ENCODE data around the gene OR2L2. TPM values are rescaled to one million over a fixed set of nuclear protein-coding genes. Genes with fewer than 3 reads are reported as not detected.

The OR2L2 gene, protein sequence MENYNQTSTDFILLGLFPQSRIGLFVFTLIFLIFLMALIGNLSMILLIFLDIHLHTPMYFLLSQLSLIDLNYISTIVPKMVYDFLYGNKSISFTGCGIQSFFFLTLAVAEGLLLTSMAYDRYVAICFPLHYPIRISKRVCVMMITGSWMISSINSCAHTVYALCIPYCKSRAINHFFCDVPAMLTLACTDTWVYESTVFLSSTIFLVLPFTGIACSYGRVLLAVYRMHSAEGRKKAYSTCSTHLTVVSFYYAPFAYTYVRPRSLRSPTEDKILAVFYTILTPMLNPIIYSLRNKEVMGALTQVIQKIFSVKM
- under 1 TPM in 1 of 4 donors, not detected in 3; 0.19 TPM for total RNA-seq

DNA sequence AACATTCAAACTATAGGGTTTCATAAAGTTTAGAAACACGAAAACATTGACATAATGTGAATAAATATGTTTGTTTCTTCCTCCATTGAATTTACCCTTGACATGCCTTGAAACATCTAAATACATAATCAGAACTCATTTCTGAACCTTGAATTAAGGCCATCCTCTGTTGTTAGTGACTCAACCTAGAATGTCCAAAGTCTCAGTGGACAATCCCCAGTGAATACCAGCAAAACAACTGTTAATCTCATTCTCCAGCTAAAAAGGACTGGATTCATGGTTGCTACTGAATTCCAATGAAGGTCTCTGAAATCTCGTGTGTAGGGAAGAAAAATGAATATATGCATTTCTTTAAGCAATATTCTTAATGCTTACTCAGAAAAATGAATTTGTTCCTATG, at the start of gene OR2L2:
OR2L2 (plus strand) TSS at position 301 of the 400 bp plus-strand sequence. CDS start 8,198 bp downstream, outside the sequence.
- TF ChIP-seq, protein P1, sequence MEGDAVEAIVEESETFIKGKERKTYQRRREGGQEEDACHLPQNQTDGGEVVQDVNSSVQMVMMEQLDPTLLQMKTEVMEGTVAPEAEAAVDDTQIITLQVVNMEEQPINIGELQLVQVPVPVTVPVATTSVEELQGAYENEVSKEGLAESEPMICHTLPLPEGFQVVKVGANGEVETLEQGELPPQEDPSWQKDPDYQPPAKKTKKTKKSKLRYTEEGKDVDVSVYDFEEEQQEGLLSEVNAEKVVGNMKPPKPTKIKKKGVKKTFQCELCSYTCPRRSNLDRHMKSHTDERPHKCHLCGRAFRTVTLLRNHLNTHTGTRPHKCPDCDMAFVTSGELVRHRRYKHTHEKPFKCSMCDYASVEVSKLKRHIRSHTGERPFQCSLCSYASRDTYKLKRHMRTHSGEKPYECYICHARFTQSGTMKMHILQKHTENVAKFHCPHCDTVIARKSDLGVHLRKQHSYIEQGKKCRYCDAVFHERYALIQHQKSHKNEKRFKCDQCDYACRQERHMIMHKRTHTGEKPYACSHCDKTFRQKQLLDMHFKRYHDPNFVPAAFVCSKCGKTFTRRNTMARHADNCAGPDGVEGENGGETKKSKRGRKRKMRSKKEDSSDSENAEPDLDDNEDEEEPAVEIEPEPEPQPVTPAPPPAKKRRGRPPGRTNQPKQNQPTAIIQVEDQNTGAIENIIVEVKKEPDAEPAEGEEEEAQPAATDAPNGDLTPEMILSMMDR (IDR thresholded peaks at IDR 0.05; ENCODE audit: low read depth): no peak

DNA sequence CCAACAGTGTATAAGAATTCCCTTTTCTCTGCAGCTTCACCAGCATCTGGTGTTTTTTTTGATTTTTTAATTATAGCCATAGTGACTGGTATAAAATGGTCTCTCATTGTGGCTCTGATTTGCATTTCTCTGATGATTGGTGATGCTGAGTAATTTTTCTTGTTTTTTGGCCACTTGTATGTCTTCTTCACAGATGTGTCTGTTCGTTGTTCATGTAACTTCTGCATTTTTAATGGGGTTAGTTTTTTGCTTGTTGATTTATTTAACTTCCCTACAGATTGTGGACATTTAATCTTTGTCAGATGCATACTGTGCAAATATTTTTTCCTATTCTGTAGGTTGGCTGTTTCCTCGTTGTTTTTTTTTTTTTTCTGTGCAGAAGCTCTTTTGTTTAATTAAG, 36.9 kb upstream of the OR2L2 start:
- TF ChIP-seq, protein P1 (IDR thresholded peaks at IDR 0.05; ENCODE audit: low read depth): no peak

DNA sequence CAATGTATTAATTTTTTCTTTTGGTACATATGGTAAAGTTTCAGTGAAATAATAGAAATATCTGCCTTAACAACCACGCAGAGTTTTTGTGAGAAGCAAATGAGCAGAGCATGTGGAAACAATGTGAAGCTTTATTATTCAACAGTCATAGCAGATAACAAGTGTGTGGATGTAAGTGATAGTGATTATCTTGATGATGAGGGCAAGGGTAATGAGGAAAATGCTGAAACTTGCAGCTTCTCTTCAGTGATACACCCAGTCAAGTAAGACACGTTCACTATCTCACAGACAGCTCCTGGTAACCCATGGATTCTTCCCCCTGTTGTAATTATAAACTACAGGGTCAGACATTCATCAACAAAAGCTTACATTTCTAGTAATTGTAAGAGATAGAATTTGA, 31.1 kb upstream of the OR2L2 start:
- TF ChIP-seq, protein P1 (IDR thresholded peaks at IDR 0.05; ENCODE audit: low read depth): no peak

DNA sequence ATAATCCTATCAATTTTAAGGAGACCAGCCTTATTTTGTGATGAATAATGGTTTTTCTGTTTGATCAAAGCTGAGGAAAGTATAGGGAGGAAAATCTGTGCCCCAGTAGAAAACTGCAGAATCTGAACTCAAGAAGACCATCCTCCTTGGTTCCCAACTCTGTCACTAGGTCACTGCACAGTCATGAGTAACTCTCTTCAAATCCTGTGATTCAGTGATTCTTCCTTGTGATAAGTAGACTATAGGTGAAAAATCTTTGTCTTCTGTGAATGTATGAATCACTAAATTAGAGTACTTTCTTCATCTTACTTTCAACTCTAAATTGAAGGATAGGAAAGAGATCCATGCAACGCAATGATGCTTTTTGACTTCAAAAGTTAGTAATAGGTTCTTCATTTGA, 29.7 kb upstream of the OR2L2 start:
- TF ChIP-seq, protein P1 (IDR thresholded peaks at IDR 0.05; ENCODE audit: low read depth): no peak

DNA sequence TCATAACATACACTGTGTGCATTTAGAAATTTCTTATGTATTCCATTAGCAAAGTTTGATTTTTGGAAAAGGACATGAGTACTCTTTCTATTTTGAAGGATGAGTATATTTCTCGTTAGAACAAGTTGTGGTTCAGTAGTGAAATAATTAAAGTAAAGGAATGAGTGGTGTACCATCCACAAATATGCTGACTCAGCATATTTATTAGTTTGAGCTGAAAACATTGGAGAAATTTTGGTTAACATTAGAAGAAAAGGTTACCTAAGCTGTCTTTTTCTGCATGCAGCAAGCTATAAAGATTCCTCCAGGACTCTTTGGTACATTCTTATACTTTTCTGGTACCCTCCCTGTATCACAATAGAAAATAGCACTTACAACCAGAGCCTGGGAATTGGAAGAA, 22.1 kb upstream of the OR2L2 start:
- TF ChIP-seq, protein P1 (IDR thresholded peaks at IDR 0.05; ENCODE audit: low read depth): no peak

DNA sequence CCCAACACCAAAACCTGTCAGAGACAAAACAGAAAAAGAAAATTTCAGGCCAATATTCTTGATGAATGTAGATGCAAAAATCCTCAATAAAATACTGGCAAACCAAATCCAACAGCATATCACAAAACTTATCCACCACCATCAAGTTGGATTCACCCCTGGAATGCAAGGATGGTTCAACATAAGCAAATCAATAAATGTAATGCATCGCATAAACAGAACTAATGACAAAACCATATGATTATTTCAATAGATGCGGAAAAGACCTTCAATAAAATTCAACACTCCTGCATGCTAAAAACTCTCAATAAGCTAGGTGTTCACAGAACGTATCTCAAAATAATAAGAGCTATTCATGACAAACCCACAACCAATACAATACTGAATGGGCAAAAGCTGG, 20.2 kb upstream of the OR2L2 start:
- TF ChIP-seq, protein P1 (IDR thresholded peaks at IDR 0.05; ENCODE audit: low read depth): no peak

DNA sequence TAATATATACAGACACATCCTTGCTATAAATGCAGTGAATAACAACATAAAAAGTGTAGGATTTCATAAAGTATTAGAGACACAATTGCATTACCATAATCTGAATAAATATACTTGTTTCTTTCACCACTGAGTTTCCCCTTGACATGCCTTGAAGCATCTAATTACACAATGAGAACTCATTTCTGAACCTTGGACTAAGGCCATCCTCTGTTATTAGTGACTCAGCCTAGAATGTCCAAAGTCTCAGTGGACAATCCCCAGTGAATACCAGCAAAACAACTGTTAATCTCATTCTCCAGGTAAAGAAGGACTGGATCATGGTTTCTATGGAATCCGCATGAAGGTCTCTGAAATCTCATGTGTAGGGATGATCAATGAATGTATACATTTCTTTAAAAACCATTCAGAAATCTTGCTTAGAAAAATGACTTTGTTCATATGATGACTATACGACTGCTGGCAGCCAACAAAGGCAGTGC, 16.6 kb upstream of the OR2L2 start, which contains the start of gene OR2L5:
OR2L5 (plus strand) TSS at position 432 of the 482 bp plus-strand sequence. CDS start 8,288 bp downstream, outside the sequence.
- TF ChIP-seq, protein P1 (IDR thresholded peaks at IDR 0.05; ENCODE audit: low read depth): no peak
